Esophagus (tissue), 2 donors: ENCODE results near the gene STARD3NL. TPM values are rescaled to one million over a fixed set of nuclear protein-coding genes. Genes with fewer than 3 reads are reported as not detected.
"Not testable (repeated sequence)": the region's sequence is repeated elsewhere in the genome, so short reads cannot be mapped to it uniquely, and the experiment has no call there.

ENCODE experiments used
- H3K27ac ChIP-seq, 2 donors: one replicate each; pipeline ENCODE4 v1.5.1; 2013; ENCODE audit warnings: low read depth in 2 of 2, mild to moderate bottlenecking in 2 of 2, inconsistent platforms in 1 of 2, low read length in 1 of 2, moderate library complexity in 1 of 2
- H3K27me3 ChIP-seq, 2 donors: one replicate each; pipeline ENCODE4 v1.6.1; 2013; ENCODE audit warnings: low read length in 2 of 2, control low read depth in 1 of 2, mild to moderate bottlenecking in 1 of 2; ENCODE audit not compliant: insufficient read depth in 2 of 2, control insufficient read depth in 1 of 2
- H3K36me3 ChIP-seq, 2 donors: one replicate each; pipeline ENCODE4 v1.6.1; 2013; ENCODE audit warnings: low read length in 1 of 2; ENCODE audit not compliant: control insufficient read depth in 2 of 2, insufficient read depth in 2 of 2
- H3K4me1 ChIP-seq, 2 donors: one replicate each; pipeline ENCODE4 v1.6.1; 2013; ENCODE audit warnings: low read length in 1 of 2; ENCODE audit not compliant: control insufficient read depth in 2 of 2, insufficient read depth in 2 of 2
- H3K4me3 ChIP-seq, 2 donors: one replicate each; pipeline ENCODE4 v1.5.1; 2013; ENCODE audit warnings: low read length in 2 of 2, mild to moderate bottlenecking in 2 of 2, low read depth in 1 of 2, moderate library complexity in 1 of 2
- H3K9me3 ChIP-seq, 2 donors: one replicate each; pipeline ENCODE4 v1.6.1; 2013; ENCODE audit warnings: mild to moderate bottlenecking in 2 of 2, low read depth in 1 of 2, low read length in 1 of 2, moderate library complexity in 1 of 2; ENCODE audit not compliant: control insufficient read depth in 2 of 2, insufficient read depth in 1 of 2
- WGBS, 2 donors: extraction: QIAGEN DNeasy Blood & Tissue Kit; methylation state at CpG; one replicate each; pipeline ENCODE4 v1.1.7; 2013; 5-methylcytosine and 5-hydroxymethylcytosine counted together
- polyA plus RNA-seq, 2 donors: library from polyadenylated mRNA; stranded (reverse); fragments of 200-250 nt; gene quantifications; one replicate each; pipeline ENCODE4 v1.2.3, GENCODE V29; 2013
- donor health status: healthy with polysubstance abuse.
- donor health status: Bipolar disorder and iron deficiency.

The STARD3NL gene
- polyA plus RNA-seq, 2 donors = 4.2 to 7.7 TPM

- 66 to 71% methylated on average over 11 of the region's 11 CpGs for WGBS, 2 donors
- no peaks in the 10 kb centered on the region for H3K4me1 ChIP-seq
- H3K27ac ChIP-seq = no peak overlapping the region
- peaks cover 0 to 7% of the 10 kb centered on the region in 2 donors for H3K36me3 ChIP-seq
- no peak overlapping the region for H3K4me3 ChIP-seq
- H3K27me3 ChIP-seq = no peaks in the 10 kb centered on the region
- H3K9me3 ChIP-seq = no peaks in the 10 kb centered on the region
Observed at GRCh38 chr7:38232502-38233366, 54.7 kb downstream of the STARD3NL start.

GRCh38 chr7:38234759-38235158 is 56.7 kb downstream of the STARD3NL start:
- H3K4me1 ChIP-seq, H3K4me3 ChIP-seq, H3K9me3 ChIP-seq, H3K27ac ChIP-seq, H3K27me3 ChIP-seq, H3K36me3 ChIP-seq: not testable (repeated sequence)
- WGBS, 2 donors = 89 to 93% methylated on average over 11 of the region's 11 CpGs

- 72 to 80% methylated on average over 4 of the region's 4 CpGs for WGBS, 2 donors
- H3K27me3 ChIP-seq = no peaks in the 10 kb centered on the region
- H3K27ac ChIP-seq = no peak overlapping the region
- no peaks in the 10 kb centered on the region for H3K36me3 ChIP-seq
- H3K9me3 ChIP-seq = no peaks in the 10 kb centered on the region
- H3K4me1 ChIP-seq = no peaks in the 10 kb centered on the region
- H3K4me3 ChIP-seq = no peak overlapping the region
Observed at GRCh38 chr7:38235606-38236005, 57.6 kb downstream of the STARD3NL start.

- not testable (repeated sequence) for H3K4me1 ChIP-seq, H3K9me3 ChIP-seq, H3K4me3 ChIP-seq, H3K27me3 ChIP-seq, H3K27ac ChIP-seq, H3K36me3 ChIP-seq
- WGBS, 2 donors = 88% methylated on average over 10 of the region's 10 CpGs
Observed at GRCh38 chr7:38239129-38239528, 61.1 kb downstream of the STARD3NL start.

GRCh38 chr7:38241071-38241470 is 63.0 kb downstream of the STARD3NL start:
- H3K27me3 ChIP-seq = no peaks in the 10 kb centered on the region
- no peaks in the 10 kb centered on the region for H3K9me3 ChIP-seq
- H3K27ac ChIP-seq = no peak overlapping the region
- no peaks in the 10 kb centered on the region for H3K36me3 ChIP-seq
- no peaks in the 10 kb centered on the region for H3K4me1 ChIP-seq
- 68 to 74% methylated on average over 3 of the region's 3 CpGs for WGBS, 2 donors
- no peak overlapping the region for H3K4me3 ChIP-seq

- Histone ChIP-seq H3K4me1 (no peaks in the 10 kb centered on the region), H3K9me3 (no peaks in the 10 kb centered on the region), H3K36me3 (no peaks in the 10 kb centered on the region), H3K4me3 (no peak overlapping the region), H3K27me3 (no peaks in the 10 kb centered on the region), H3K27ac (no peak overlapping the region)
- WGBS, 2 donors = 93 to 95% methylated on average over 6 of the region's 6 CpGs
Observed at GRCh38 chr7:38242814-38243213, 64.8 kb downstream of the STARD3NL start.

- 62 to 70% methylated on average over 5 of the region's 5 CpGs for WGBS, 2 donors
- H3K4me1 ChIP-seq, H3K36me3 ChIP-seq, H3K4me3 ChIP-seq, H3K9me3 ChIP-seq, H3K27ac ChIP-seq, H3K27me3 ChIP-seq: not testable (repeated sequence)
Observed at GRCh38 chr7:38243345-38243744, 65.3 kb downstream of the STARD3NL start.

GRCh38 chr7:38244516-38244915 is 66.5 kb downstream of the STARD3NL start:
- WGBS, 2 donors = 90 to 93% methylated on average over 14 of the region's 14 CpGs
- no peaks in the 10 kb centered on the region for H3K4me1 ChIP-seq
- no peak overlapping the region for H3K4me3 ChIP-seq
- H3K27me3 ChIP-seq = no peaks in the 10 kb centered on the region
- no peaks in the 10 kb centered on the region for H3K9me3 ChIP-seq
- no peaks in the 10 kb centered on the region for H3K36me3 ChIP-seq
- no peak overlapping the region for H3K27ac ChIP-seq

GRCh38 chr7:38245409-38245977 is 67.4 kb downstream of the STARD3NL start:
- Histone ChIP-seq H3K27me3 (no peaks in the 10 kb centered on the region), H3K9me3 (no peaks in the 10 kb centered on the region), H3K36me3 (no peaks in the 10 kb centered on the region), H3K4me1 (no peaks in the 10 kb centered on the region), H3K4me3 (no peak overlapping the region), H3K27ac (no peak overlapping the region)
- WGBS, 2 donors = 55 to 63% methylated on average over 3 of the region's 3 CpGs

GRCh38 chr7:38248069-38248567 is 70.1 kb downstream of the STARD3NL start:
- Histone ChIP-seq H3K9me3 (no peaks in the 10 kb centered on the region), H3K4me1 (no peaks in the 10 kb centered on the region), H3K4me3 (no peak overlapping the region), H3K27ac (no peak overlapping the region), H3K27me3 (no peaks in the 10 kb centered on the region), H3K36me3 (no peaks in the 10 kb centered on the region)
- 89 to 90% methylated on average over 5 of the region's 5 CpGs for WGBS, 2 donors
